ENCODE results near the gene APOH.

The APOH gene

DNA sequence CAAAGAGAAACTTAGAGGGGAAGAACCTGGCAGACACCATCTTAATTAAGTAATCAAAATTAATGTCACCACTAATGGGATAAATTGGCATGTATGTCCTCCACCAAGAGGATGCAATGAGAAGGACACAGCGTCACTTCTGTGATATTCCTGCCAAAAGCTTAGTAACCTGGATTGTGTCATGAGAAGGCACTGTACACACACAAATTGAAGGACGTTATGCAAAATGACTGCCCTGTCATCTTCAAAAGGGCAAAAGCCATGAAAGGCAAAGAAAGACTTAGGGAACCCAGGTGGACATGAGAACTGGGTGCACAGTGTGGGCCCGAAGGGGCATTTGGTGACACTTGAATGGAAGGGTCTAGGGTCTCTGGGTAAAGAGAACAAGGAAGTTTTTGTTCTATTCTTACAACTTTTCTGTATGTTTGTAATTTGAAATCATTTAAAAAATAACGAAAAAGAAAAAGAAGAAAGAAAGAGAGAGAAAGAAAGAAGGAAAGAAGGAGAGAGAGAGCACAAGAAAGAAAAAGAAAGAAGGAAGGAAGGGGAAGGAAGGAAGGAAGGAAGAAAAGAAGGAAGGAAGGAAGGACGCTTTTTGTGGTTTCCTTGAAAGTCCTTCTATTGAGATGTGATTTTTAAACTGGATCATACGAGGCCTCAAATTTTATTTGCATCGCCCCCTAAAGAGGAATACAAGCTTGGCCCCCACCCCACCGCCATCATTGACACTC lies 4.0 kb upstream of the APOH start:
- no peak for DNase-seq

GRCh38 chr17:66230922-66231591 lies 1.8 kb upstream of the APOH start:
- no peak for DNase-seq

- DNase-seq, result no peak
Measured at GRCh38 chr17:66229783-66230538, 746 bp upstream of the APOH start.

- no peak for DNase-seq
Measured at GRCh38 chr17:66227212-66228045, 1.8 kb downstream of the APOH start.

- DNase-seq, result no peak
Measured at GRCh38 chr17:66222798-66223350, 6.3 kb downstream of the APOH start.

DNA sequence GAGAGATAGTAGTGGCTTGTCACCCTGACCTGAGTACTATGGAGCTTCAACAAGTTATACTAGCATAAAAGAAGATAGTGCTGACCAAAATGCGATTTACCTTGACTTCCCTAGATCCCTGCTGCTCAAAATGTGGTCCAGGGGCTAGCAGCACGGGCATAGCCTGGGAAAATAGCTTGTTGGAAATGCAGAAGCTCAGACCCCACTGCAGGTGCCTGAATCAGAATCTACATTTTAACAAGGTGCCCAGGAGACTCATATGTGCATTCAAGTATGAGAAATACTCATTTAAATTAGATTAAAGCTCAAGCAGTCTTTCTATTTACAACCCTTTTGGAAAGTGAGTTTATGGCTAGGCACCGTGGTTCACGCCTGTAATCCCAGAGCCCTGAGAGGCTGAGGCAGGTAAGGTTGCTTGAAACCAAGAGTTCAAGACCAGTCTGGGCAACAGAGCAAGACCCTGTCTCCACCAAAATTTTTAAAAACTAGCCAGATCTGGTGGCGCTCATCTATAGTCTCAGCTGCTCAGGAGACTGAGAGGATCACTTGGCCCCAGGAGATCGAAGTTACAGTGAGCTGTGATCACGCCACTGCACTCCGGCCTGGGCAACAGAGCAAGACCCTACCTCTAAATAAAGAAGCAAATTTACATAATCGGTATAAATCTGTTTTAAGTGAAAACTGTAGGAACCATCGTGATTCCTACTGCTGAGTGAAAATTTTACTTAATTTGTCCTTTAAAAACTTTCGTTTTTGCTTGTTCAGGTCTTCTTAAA lies 7.3 kb downstream of the APOH start:
- DNase-seq, result no peak

DNA sequence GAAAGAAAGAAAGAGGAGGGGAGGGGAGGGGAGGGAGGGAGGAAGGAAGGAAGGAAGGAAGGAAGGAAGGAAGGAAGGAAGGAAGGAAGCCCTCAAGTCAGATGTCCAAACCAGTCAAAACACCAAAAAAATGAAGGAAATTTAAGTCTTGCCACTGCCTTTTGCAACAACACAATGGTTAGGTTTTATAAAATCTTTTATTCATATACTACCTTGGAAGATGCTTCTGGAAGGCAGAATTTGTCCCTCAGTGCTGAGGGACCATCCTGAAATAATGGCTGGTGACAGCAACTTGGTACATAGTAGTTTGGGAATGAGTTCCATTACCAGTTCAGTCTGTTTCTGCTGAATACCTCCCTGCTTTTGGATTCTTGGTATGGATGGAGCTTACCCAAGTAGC lies 7.9 kb downstream of the APOH start:
- no peak for DNase-seq

DNA sequence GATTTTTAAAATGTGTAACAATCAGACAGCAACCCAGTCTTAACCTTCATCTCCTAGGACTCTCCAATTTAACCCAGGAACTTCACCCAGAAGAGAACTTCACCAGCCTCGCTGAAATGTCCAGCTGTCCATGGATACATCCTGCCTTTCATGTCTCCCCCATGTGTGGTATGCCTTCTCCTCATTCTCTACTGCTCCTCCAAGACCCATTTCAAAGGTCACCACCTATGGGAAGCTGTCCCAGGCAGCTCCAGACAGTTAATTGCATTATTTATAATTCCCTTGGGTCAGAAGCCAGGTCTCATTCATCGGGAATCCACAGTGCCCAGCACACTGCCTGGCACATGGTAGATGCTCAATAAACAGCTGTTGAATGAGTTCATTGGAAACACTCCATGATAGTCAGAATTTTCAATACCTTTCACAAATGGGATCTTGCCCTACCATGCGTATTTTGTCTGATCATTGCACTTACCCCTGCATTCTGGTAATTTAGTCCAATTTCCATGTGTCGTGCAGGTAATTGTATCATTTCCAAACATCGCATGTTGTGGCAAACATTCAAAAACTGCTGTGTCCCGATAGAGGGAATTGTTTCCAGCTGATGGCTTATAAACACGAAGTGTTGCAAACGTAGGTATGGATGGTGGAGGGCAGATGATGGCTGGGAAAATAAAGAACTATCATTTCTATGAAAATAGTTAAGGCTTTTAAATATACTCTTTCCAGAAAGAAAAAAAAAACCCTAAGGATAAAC lies 9.0 kb downstream of the APOH start:
- DNase-seq, result no peak

- no peak for DNase-seq
Measured at GRCh38 chr17:66215529-66215911, 13.7 kb downstream of the APOH start.

- DNase-seq, result no peak
Measured at GRCh38 chr17:66214884-66215528, 14.2 kb downstream of the APOH start.

- DNase-seq, result no peak
Measured at GRCh38 chr17:66211047-66211810, 18.0 kb downstream of the APOH start.

DNA sequence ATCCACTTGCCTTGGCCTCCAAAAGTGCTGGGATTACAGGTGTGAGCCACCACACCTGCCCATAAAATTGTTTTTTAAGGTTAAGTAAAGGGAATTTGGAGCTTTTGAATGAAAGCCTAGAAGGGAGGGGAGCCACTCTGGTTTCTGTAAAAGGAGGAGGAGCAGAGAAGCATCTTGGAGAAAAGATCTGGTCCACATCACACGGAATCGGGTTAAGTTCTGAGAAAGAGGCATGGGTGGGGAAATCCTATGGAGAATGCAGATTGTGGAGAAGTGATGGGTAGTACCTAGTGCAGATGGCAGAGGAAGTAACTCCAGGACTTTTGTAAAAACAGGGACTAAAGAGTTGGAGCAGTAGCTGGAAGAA lies 19.0 kb downstream of the APOH start:
- no peak for DNase-seq

DNA sequence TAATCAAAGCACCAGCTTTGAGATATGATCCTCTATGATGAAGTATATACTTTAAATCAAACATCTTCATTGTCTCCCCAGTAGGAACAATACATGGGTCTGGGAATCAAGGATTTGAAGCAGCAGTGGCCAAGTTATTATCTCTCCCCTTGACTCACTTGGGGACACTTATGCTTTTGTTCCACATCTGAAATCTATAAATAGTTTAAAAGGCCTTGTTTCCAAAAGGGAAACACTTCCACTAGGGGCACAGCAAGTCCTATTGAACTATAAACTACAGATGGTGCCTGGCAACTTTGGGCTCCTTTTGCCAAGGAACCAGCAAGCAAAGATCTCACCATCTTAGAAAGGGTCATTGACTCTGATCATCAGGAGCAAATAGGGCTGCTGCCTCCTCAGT lies 21.3 kb downstream of the APOH start:
- no peak for DNase-seq

DNA sequence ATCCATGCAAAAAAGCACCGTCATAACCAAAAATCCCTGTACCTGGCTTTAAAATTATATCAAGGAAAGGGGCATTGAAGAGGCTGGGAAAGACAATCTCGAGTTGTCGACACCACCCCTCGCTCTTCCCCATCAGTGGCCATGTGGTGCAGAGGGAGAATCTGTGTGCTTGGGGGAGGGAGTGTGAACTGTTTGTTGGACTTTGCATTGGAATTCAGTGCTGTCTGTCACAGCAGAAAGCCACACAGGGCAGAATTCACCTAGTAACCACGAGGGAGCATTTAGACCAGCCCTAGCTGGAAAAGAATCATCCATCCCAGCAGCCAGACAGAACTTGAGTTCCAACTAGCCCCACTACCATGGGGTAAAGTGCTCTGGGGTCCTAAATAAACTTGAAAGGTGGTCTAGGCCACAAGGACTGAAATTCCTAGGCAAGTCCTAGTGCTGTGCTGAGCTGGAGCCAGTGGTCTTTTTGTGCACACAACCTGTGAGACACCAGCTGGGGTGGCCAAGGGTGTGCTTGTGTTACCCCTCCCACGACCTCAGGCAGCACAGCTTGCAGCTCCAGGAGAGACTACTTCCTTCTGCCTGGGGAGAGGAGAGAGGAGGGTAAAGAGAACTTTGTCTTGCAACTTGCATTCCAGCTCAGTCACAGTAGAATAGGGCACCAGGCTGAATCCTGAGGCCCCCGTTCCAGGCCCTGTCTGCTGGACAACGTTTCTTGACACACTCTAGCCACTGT lies 25.8 kb downstream of the APOH start:
- DNase-seq, result no peak

GRCh38 chr17:66200685-66201092 lies 28.5 kb downstream of the APOH start:
- peak; percentile 39 for DNase-seq

DNA sequence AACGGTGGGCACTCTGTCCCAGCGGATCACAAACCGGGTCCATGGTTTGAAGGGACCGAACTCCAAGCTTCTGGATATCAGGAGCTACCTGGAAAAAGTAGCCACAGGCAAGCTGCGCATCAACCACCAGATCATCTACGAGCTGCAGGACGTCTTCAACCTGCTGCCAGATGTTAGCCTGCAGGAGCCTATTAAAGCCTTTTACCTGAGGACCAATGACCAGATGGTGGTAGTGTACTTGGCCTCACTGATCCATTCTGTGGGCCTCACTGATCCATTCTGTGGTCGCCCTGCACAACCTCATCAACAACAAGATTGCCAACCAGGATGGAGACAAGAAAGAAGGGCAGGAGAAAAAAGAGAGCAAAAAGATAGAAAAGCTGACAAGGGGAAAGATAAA lies 31.0 kb downstream of the APOH start:
- no peak for DNase-seq

DNA sequence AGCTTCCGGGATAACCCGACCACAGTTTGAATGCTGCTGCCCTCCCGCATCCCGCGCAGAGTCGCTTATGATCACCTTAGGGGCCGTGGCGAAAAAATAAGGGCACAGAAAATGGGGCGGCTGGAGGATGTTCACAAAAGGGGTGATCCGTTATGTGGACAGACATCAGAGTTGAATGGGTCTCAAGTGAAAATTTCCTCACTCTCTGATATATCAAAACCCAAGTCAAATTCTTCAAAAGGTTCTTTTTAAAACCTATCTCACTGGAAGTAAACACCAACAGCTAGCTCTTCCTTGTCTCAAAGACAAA lies 36.9 kb downstream of the APOH start:
- peak; percentile 43 for DNase-seq

DNA sequence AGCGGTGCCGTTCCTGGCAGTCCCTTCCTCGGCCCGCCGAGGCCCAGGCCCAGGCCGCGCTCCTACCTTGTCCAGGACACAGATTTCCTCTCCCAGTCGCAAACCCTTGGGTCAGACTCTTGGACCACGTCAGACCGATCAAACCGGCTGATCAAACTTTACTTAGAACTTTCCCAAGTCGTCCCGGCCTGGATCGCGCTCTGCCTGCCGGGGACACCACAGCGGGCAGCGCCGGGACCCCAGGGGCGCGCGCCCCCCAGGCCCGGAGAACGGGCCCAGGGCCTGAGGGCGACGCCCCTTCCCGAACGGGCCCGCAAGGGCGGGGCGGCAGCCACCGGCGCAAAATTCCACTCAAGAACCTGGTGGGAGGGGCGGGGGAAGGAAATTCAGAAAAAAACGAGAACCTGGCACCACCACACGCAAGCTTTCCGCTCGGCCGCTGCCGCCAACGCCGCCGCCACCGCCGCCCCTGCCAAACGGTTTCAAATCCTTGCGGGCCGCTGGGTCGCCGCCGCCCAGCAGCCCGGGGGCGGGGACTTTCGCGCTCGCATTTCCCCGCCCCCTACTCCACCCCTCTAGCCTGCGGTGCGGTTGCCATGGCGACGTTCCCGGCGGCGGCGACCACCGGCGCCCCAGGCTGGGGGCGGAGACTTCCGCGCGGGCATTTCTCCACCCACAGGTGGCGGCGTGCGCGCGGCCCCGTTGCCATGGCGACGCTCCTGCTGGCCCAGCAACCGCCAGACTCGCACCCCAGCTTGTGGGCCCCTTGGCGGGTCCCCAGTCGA lies 37.4 kb downstream of the APOH start, which contains the start of gene CEP112:
TSS of gene CEP112 (minus strand) at position 541 of the 785 bp plus-strand sequence.
- DNase-seq, result peak; percentile 69

Measured in kidney glomerular epithelial cell (primary cell).